Activated CD8-positive, alpha-beta memory T cell treated with anti-CD3 and anti-CD28 coated beads, Interleukin-2, amount 50 U/mL, for 1 hour (primary cell): Measurements from ENCODE around the gene BEST2.

ENCODE experiments used
- DNase-seq: peaks from one replicate; pipeline ENCODE4 v3.0.0-alpha.2; 2020; ENCODE audit errors: extremely low read depth

BEST2 gene

DNA sequence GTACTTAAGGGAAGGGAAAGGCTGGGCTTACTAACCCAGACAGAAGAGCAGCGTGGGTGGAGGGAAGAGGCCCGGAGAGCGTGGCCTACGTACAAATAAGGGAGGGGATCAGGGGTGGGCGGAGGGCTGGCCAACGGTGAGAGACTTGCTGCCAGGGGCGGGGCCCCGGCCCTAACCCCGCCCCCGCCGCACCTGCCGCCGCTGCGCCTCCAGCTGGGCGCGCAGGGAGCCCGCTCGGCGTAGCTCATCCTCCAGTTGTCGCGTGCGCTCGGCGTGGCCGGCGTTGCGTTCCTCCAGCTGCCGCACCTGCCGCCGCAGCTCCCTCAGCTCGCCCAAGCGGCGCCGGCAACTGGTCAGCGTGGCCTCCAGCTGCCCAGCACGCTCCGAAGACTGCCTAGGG lies 18.1 kb downstream of the BEST2 start:
- DNase-seq, result no peak

DNA sequence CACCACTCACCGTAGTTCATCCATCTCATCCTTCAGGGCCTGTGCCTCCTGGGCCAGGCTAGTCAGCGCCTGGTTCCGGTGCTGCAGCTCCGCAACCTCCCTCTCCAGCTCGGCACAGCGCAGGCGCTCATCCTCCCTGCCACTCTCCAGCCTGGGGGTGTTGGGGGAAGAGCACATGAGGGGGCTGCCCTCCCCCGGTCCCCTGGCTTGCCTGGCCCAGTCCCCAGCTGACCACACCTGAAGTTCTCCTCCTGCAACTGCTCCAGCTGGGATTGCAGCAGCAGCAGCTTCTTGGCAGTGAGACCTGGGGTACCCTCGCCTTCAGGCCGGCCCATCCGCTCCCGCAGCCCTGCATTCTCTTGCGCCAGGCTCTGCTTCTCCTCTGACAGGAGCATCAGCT lies 19.3 kb downstream of the BEST2 start:
- no peak for DNase-seq

- no peak for DNase-seq
These were observed 20.7 kb downstream of the BEST2 start for GRCh38 chr19:12772323-12772722.

DNA sequence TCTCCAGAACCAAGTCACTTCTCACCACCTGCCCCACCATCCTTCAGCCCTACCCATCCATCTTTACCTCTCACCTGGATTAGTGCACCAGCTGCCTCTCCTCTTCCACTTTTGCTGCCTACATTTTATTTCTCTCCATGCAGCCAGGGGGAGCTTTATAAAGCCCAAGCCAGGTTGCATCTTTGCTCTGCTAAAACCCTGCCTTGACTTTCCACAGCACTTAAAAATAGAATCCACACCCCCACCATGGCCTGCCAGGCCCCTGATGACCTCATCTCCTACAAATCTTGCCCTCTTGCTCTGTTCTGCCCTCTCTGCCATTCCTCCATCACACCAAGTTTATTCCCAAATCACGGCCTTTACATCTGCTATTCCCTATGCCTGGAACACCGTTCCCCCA lies 22.0 kb downstream of the BEST2 start:
- no peak for DNase-seq

DNA sequence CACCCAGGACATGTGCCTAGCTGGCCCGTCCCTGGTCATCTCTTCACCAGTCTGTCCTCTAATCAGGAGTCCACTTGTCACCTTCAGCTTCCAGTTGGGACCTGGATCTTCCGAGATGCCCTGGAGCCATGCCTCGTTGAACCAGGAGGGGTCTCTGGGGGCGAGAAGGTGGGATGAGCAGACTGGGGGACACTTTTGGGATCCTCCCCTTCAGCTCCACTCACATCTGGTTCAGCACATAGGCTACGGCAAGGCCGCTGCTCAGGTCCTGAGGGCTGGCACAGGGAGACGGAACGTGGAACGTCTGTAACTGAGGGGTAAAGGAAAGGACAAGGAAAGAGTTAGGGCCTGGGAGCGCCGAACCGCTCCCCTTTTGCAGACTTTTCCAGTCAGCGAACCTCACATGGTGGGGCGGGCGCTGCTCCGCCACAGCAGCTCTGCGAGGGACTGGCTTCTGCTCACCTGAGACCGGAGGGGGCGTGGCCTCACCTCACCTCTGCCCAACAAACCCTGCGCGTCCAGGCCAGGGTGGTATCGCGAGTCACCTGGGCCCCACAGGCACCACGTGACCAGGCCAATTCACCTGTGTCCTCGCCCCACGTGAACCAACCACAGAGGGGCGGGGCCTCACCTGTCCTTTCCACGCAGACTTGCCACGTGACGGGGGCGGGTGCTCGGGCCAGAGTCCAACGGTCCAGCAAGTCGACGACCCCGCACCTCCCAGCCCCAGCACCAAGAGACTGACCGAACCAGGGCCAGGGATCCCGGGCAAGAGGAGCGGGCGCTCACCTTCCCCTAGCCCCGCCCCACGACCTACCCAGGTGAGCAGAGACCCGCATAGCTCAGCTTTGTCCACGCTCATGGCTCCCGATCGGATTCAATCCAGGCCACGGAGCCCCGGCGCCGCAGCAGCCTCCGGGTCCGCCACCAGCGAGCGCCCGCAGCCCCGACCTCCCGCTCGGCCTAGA lies 23.3 kb downstream of the BEST2 start, which contains the start of gene HOOK2:
Gene HOOK2 (minus strand): TSS at position 965 of the 968 bp plus-strand sequence. CDS start 103 bp downstream, at position 862.
- no peak for DNase-seq

DNA sequence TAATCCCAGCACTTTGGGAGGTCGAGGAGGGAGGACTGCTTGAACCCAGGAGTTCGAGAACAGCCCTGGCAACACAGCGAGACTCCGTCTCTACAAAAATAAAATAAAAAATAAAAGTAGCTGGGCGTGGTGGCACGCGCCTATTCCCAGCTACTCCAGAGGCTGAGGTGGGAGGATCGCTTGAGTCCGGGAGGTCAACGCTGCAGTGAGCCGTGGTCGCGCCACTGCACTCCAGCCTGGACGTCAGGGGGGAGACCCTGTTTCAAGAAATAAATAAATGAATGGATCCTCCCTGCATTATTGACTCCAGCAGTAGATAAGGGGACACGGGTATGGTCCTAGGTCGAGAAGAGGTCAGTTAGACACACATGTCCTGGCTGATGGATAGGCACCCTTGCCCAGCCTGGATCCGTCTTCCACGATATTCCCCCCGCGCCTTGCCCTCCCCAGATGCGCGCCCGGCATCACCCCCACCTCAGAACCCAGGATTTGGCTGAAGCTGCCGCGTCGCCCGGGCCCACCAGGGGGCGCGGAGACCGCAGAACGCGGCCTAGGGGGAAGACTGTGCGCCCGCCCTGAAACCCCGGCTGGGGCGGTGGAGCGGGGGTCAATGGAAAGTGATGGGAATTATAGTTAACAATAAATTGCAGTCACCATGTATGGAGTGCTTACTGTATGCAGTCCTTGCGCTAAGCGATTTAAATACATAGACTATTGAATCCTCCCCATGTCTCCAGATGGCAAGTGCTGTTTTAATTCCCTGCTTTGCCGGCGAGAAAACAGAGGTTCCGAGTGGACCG lies 25.8 kb downstream of the BEST2 start:
- DNase-seq, result no peak

- no peak for DNase-seq
These were observed 26.7 kb downstream of the BEST2 start for GRCh38 chr19:12778017-12778904.

- no peak for DNase-seq
These were observed 27.2 kb downstream of the BEST2 start for GRCh38 chr19:12778905-12779161.

GRCh38 chr19:12779162-12779993 lies 27.8 kb downstream of the BEST2 start:
- DNase-seq, result no peak

GRCh38 chr19:12782174-12782423 lies 30.5 kb downstream of the BEST2 start:
- DNase-seq, result peak; percentile 91

GRCh38 chr19:12782424-12783290 lies 31.1 kb downstream of the BEST2 start:
- DNase-seq, result peak; percentile 92

DNA sequence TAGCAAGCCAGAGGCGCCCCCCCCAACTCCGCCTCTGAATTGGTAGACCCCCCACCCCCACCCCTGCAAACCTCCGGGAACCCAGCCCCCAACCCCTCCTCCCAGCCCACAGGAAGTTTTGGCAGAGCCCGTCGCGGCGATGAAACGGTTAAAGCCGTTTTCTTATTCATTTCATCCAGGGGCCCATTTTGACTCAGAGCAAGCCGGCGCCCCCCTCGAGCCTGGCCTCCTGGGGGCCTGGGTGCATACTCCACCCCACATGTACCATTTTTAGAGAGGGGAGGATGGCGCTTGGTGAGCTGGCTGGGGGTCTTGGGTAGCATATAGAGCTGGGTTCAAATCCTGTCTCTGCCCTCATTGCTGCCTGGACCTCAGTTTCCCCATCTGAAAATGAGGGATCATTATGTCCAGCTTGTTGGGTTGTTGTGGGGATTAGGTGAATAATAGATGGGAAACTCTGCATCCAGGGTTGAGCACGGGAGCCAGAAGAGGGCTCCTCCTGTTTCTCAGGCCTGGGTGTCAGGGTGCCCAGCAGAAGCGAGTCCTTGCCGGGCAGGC lies 31.8 kb downstream of the BEST2 start:
- no peak for DNase-seq

DNA sequence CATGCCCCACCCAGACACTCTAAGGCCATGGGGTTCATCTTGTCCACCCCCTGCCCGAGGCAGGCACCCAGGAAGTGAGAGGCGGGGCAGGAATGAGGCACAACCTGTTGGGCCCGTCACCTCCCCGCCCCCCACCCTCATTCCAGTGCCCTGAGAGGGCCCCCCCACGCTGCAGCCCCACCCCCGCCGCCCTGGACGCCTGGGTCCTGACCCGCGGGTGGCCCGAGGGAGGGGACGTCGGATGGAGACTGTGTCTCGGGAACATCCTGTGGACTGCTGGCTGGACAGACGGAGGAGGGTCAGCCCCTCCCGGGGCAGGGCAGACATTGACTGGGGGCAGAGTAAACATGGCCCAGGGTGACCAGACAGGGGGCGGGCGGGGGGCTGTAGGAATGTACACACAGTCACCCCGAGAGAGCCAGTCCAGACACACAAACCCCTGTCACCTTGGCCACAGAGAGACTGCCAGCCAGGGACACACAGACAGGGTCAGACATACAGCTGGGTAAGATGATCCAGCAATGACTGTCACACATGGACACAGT lies 32.3 kb downstream of the BEST2 start:
- no peak for DNase-seq

DNA sequence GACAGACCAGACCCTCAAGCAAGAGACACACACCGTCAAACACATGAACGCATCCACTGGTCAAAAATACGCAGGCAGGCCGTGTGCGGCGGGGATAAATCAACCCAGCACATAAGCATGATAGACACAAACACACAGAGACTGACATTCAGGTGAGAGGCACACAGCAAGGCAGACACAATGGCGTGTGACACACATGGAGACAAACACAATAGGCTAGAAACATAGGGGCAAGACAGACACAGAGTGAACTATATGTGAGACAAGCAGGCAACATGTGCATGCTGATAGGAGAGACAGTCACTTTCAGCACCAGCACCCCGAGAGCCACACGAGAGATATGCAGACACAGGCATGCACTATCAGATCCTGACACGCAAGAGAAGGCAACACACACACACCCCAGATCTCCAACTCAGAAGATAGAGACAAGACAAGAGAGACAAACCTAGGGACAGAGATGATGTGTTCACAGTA lies 32.8 kb downstream of the BEST2 start:
- no peak for DNase-seq

DNA sequence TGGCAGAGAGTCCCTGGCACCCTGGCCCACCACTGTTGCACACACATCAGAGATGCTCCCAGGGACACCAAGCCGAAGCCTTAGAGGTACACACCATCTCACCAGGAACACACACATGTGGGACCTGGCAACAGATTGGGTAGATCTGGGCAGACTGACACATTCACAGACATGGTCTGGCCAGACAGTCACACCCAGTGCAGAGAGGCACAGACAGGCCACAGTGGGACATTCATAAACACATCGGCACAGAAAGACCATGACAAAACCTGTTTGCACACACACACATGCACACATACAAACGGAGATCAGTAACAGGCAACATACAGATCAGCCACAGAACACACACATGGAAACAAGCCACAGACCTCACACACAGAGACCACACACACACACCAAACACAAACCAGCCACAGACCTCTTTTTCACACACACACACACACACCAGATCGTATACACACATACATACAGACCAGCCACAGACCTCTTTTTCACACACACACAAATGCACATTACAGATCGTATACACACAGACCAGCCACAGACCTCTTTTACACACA lies 33.4 kb downstream of the BEST2 start:
- no peak for DNase-seq

- no peak for DNase-seq
These were observed 33.9 kb downstream of the BEST2 start for GRCh38 chr19:12785431-12786031.

DNA sequence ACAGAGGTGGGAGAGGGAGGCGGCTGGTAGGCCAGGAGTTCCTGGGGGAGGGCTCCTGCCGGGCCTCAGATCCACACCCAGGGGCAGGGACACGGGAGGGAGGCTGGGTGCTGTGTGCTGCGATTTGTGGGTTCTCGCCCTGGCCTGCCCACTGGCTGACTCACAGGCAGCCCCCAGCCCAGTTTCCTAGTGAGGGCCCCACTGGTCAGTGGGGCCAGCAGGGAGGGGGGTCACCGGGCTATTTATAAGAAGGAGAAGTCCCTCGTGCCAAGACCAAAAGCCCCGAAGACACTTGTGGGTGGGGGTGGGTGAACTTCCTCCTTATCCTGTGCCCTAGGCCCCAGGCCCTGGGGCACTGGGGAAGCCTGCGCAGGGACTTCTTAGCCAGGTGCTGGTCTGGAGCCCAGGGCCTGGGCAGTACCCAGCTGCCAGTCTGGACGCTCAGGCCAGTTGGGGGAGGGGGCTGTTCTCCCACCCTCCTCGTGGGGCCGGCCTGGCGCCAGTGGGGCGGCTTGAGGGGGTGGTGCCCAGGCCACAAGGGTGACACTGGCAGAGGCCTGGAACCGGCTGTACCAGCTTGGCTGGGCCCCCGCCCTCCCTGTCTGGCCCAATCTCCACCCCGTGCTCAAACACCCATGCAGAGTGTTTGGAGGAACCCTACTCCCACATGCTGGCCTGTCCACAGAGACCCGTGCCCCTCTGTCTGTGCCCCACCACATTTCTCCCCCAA lies 34.7 kb downstream of the BEST2 start:
- no peak for DNase-seq

DNA sequence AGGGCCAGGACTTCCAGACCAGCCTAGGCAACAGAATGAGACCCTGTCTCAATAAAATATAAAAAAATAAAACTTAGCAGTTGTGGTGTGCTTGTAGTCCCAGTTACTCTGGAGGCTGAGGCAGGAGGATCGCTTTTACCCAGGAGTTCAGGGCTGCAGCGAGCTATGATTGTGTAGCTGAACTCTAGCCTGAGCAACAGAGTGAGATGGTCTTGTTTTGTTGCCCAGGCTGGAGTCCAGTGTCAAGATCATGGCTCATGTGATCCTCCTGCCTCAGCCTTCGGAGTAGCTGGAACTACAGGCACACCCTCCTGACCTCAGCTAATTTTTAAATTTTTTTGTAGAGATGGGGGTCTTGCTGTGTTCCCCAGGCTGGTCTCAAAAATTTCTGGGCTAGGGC lies 35.4 kb downstream of the BEST2 start:
- no peak for DNase-seq
